Right ventricle myocardium superior (tissue), 1 donor: ENCODE measurements around the gene SSR4. TPM values are rescaled to one million over a fixed set of nuclear protein-coding genes. Genes with fewer than 3 reads are reported as not detected.
A peak's percentile ranks its signal among the peaks of the same experiment; 100 is the strongest.
"Not testable (repeated sequence)": the region's sequence is repeated elsewhere in the genome, so short reads cannot be mapped to it uniquely, and the experiment has no call there.

Experiments
- ATAC-seq: fragments of 200-7000 bp; cut with Tn5 transposase; one replicate; pipeline ENCODE4 v1.9.1; 2020; ENCODE audit warnings: mild to moderate bottlenecking; ENCODE audit not compliant: poor library complexity
- DNase-seq: peaks from one replicate; pipeline ENCODE4 v3.0.0-alpha.2; 2020
- intact Hi-C: fragments of 100-400 bp; cut with DNase I; formaldehyde crosslinking; loops from one replicate; pipeline ENCODE4 v1.11.2; 2022
- long read RNA-seq: library from polyadenylated mRNA; unstranded; transcript quantifications from one replicate; pipeline ENCODE4 v2.0.0, GENCODE V29; 2021
- total RNA-seq: library from RNA; stranded (reverse); fragmentation: NEBNext Ultra II Directional; extraction: Animal tissue kit (Norgen Biotek cat#: 25700); gene quantifications from one replicate; pipeline ENCODE4 v1.2.1, GENCODE V29; 2021
- donor health status: DM: no; HTN: yes; CAD: no; lungs with severe emphysema.

Gene SSR4
- 129 TPM for total RNA-seq
- long read RNA-seq, transcript SSR4-203 (6 exons, 643 nt): major isoform, 61 of 73 reads
- long read RNA-seq, partial matches to known transcripts: 6 of 73 reads
- long read RNA-seq, other reads (novel, unspliced or antisense): 3 of 73 reads

GRCh38 chrX:153794018-153794896 lies at the start of gene SSR4, which contains the start of gene IDH3G:
Gene SSR4 (plus strand): TSS chrX:153794668. CDS start chrX:153794688, 20 bp downstream.
Gene IDH3G (minus strand): TSS chrX:153794375. CDS start chrX:153794326, 49 bp downstream.
- DNase-seq (peak; percentile 96), ATAC-seq (peak; percentile 96)
- intact Hi-C loops: loop anchor here (10.0 kb wide), 1 partner anchor 151 kb away; the partner anchor contains the start of gene RENBP

GRCh38 chrX:153745067-153745433 lies 49.4 kb upstream of the SSR4 start:
- not testable (repeated sequence) for DNase-seq

GRCh38 chrX:153746359-153746758 lies 48.1 kb upstream of the SSR4 start:
- DNase-seq (no peak), ATAC-seq (no peak)
- intact Hi-C loops: no loop called here

More at GRCh38 chrX:153745067-153745433, 49.4 kb upstream of the SSR4 start:
- ATAC-seq, intact Hi-C loops: not testable (repeated sequence)

- intact Hi-C loops, DNase-seq, ATAC-seq: not testable (repeated sequence)
Measured at GRCh38 chrX:153746991-153747390, 47.5 kb upstream of the SSR4 start.

GRCh38 chrX:153749017-153749416 lies 45.5 kb upstream of the SSR4 start:
- intact Hi-C loops, DNase-seq, ATAC-seq: not testable (repeated sequence)

- intact Hi-C loops: no loop called here
- no peak for DNase-seq
- no peak for ATAC-seq
Measured at GRCh38 chrX:153750127-153750774, 44.2 kb upstream of the SSR4 start.

GRCh38 chrX:153755136-153755535 lies 39.3 kb upstream of the SSR4 start:
- intact Hi-C loops: no loop called here
- DNase-seq: no peak
- ATAC-seq: no peak

GRCh38 chrX:153761863-153762262 lies 32.6 kb upstream of the SSR4 start:
- no peak for ATAC-seq
- intact Hi-C loops: loop anchor here (5.0 kb wide), 1 partner anchor 190 kb away; no protein-coding TSS in a partner anchor
- no peak for DNase-seq

GRCh38 chrX:153762626-153763173 lies 31.8 kb upstream of the SSR4 start:
- no peak for DNase-seq
- no peak for ATAC-seq
- intact Hi-C loops: loop anchor here (5.0 kb wide), 1 partner anchor 190 kb away; no protein-coding TSS in a partner anchor

GRCh38 chrX:153763298-153763932 lies 31.1 kb upstream of the SSR4 start:
- intact Hi-C loops: loop anchor here (5.0 kb wide), 1 partner anchor 189 kb away; no protein-coding TSS in a partner anchor
- peak; percentile 20 for DNase-seq
- ATAC-seq: no peak

GRCh38 chrX:153763989-153764755 lies 30.3 kb upstream of the SSR4 start, which contains the start of gene PLXNB3:
Gene PLXNB3 (plus strand): TSS chrX:153764249. CDS start chrX:153765536, 1,287 bp downstream.
- intact Hi-C loops: loop anchor here (5.0 kb wide), 1 partner anchor 188 kb away; no protein-coding TSS in a partner anchor
- peak; percentile 87 for DNase-seq
- ATAC-seq: peak; percentile 89

GRCh38 chrX:153764786-153765137 lies 29.7 kb upstream of the SSR4 start:
- no peak for DNase-seq
- ATAC-seq: no peak
- intact Hi-C loops: loop anchor here (5.0 kb wide), 1 partner anchor 188 kb away; no protein-coding TSS in a partner anchor

- intact Hi-C loops: no loop called here
- peak; percentile 51 for ATAC-seq
- DNase-seq: peak; percentile 48
Measured at GRCh38 chrX:153765138-153766079, 29.1 kb upstream of the SSR4 start.

GRCh38 chrX:153766098-153766817 lies 28.2 kb upstream of the SSR4 start:
- DNase-seq (peak; percentile 25), ATAC-seq (no peak)
- intact Hi-C loops: no loop called here

GRCh38 chrX:153766871-153767673 lies 27.4 kb upstream of the SSR4 start:
- DNase-seq: peak; percentile 26
- no peak for ATAC-seq
- intact Hi-C loops: no loop called here
